Colon (tissue), 2 donors: ENCODE results near the gene WDFY4.

Experiments used
- FAIRE-seq: peaks from 2 replicates; lab custom pipeline; 2012; peaks lifted over from hg19 to GRCh38; lab: Jason Lieb, UNC
- donor health status: control.
- donor health status: control.

WDFY4 gene

DNA sequence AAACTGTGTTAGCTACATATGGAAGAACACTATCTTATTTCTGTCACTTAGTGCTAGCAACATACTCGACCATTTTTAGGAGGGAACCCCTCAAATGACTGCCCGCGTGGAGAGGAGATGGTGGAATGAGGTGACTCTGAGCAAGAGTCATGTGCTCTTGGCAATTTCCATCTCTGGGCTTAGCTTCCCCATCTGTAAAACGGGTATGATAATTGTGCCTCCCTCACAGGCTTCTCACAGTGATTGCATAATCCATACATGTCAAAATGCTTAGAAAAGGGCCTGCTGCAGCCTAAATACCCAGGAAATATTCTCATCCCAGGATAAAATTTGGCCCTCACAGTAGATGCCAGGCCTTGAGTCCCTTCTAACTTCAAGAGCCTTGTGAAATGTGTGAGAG is 86.6 kb downstream of the WDFY4 start:
- FAIRE-seq, result no peak

DNA sequence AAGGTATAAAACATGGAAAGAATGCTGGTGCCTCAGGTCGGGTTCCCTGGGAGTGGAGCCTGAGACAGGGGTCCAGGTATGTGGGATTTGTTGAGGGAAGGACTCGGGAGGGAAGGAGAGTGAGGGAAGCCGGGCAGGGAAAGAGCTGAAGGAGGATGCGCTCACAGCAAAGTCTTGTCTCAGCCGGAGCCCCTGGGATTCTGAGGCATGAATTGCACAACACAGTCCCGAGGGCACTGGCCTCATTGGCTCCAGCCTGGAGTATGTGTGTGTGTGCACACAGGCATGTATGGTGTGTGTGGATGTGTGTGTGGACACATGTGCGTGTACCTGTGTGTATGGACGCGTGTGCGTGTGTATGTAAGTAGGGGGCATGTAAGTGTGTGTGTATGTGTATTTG is 87.4 kb downstream of the WDFY4 start:
- no peak for FAIRE-seq

DNA sequence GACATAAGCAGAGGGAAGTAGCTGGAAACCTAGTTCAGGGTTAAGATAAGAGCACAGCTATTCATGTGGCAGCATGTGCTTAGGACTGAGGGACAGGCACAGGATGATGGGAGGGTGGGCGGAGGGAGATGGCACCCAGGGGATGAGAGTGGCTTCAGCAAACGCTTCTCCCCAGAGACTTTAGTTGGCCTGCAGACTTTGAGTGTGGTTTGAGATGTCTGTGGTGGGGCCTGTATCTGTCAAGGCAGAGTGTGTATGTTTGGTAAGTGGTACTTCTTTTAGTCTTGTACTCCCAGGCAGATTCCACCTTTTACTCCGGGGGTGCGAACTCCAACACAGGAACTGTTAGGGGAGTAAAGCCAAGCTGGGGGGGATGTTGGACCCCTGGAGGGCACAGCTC is 88.9 kb downstream of the WDFY4 start:
- FAIRE-seq, result no peak

DNA sequence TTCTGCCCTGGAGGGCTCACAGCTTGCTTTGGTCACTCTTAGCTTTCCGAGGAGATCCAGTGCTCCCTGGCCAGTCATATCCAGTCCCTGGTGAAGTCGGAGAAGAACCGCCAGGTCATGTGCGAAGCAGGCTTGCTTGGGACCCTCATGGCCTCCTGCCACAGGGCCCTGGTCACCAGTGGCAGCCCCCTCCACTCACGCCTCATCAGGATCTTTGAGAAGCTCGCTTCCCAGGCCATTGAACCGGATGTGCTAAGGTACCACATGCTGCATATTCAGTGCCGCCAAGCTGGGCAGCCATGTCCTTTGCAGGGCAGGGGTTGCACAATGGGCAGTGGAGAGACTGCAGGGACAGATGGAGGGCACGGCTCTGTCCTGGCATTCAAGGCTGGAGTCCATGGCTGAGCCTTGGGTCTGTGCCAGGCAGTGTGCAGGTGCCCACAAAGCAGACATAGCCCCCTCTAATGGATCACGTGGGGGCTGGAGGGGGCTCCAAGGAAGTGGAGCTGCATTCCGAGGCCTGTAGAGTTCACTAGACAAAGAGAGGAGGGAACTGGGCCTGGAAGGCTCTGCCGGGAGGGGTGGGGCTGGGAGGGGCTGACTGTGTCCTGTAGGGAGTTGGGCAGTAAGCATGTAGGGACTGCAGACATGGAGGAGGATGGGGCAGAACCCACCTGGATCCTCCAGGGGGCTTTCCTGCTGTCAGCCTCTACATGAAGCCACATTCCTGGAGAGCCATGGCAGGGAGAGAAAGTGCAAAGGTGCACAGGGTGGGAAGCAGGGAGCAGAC is 89.9 kb downstream of the WDFY4 start:
- no peak for FAIRE-seq

DNA sequence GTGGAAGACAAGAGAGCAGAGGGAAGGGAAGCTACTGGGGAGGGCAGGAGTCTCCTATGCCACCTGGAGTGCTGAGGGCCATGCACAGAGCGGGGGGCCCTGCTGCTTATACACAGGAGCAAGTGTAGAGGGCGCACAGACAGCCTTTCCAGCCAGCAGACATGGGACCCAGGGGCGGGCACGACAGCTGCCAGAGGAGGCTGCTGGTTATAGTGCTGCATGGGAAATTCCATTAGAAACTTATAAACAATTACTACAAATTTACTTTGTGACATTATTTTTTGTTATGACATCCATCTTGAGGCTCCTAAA is 90.5 kb downstream of the WDFY4 start:
- no peak for FAIRE-seq

DNA sequence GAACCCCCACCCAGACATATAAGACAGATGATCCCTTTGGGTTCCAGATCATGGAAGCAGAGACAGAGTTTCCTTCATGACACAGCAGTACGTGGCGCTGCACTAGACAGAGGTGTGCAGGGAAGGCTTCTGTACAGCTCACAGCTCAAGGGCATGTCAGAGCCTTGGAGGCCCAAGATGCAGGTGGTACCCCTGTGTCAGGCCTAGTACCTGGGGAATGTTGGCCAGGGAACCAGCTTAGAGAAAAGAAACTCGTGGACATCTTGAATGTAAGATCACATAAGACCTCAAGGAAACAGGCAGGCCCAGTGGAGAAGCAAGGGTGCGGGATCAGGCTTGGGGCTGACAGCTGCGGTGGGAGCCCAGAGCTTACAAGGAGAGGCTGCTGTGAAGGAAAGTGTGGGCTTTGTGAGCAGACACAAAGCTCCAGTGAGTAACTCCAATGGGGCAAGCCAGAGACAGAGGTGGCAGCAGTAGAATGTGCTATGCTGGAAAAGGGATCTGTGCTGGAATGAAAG is 91.4 kb downstream of the WDFY4 start:
- FAIRE-seq, result no peak

DNA sequence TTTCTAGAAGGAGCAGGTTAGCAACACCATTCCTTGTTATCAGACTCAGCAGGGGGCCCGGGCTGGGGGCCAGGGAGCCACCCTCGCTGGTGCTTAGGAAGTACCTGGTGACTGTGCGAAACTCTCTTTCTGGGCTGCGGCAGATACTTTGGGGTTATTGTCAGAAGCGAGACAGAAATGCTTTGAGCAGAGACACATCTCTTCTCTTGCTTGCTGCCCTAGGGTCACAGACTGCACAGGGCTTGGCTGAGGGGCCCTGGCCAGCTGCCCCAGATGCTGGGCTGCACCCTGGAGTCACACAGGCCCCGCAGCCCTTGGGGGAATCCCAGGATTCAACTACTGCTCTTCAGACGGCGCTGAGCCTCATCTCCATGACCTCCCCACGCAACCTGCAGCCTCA is 91.9 kb downstream of the WDFY4 start:
- FAIRE-seq, result no peak

DNA sequence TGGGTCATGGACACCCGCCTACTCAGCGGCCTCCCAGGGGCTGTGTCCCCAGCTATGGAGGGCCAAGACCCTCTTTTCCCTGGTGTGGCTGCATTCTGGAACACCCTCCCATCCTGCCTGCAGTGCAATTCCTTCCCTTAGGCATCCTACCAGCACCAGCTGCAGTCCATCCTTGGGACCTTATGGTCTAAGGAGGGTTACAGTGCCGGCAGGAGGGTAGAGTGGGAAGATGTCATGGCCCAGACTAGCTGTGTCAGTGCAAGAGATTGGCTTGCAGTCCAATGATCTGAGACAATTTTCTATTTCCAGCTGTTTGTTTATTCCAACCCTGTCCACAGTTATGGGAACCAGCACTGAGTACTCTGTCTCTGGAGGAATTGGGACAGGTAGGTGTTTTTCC is 92.4 kb downstream of the WDFY4 start:
- FAIRE-seq, result no peak

DNA sequence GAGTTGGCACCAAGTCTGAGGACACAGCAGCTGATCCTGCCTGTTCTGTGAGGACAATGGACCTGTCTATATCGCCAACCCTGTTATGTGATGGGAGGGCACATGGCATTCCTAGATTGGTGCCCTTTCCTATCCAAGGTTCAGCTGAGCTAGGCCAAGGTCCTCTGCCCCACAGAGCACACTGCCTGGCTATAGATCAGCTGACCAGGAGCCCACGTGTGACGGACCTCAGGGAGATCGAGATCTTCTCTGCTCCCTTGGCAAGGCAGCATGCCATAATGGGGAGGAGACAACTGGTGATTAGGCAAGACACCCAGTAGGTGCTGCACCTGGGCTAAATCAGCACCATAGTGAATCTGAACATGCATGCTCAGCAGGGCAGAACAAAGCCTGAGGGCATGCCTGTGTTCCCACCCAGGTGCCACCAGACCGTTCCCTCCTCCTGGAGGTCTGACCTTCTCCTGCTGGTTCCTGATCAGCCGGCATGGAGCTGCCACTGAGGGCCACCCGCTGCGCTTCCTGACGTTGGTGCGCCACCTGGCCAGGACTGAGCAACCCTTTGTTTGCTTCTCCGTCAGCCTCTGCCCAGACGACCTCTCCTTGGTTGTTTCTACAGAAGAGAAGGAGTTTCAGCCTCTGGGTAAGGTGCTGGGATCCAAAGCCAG is 93.7 kb downstream of the WDFY4 start:
- FAIRE-seq, result no peak

DNA sequence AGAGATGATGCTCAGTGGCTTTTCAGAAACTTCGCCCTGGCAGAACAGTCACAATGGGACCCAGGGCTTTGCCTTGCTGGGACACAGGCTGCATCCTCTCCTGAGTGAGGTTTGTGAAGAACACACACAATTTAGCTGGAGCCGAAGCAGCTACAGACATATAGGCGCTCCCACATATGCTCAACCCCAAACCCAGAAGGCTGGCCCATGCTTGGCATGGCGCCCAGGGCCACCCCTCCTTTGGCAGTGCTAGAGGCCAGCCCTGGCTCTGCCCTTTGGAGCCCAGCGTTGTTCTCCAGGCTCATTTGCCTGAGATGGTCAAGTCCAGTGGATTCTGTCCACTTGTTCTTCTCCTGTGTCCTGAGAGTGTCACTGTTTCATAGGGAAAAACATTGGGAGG is 94.4 kb downstream of the WDFY4 start:
- FAIRE-seq, result no peak

DNA sequence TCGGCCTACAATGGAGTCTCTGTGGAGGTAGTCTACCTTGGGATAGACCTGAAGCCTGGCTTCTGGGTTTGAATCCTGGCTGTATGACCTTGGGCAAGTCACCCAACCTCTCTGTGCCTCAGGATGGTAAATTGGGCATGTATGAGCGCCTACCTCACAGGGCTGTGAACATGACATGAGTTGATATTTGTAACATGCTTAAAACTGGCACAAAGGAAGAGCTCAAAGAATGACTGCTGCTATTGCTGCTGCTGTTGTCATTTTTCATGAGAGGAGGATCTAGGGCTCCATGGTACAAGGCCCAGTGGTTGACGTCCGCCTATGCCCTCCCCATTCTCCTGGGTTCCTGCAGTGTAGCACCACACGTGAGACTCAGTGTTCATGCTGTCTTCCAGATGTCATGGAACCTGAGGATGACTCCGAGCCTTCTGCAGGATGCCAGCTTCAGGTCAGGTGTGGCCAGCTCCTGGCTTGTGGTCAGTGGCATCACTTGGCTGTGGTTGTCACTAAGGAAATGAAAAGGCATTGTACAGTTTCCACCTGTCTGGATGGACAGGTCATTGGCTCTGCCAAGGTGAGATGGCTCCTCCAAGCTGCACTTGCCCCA is 95.0 kb downstream of the WDFY4 start:
- no peak for FAIRE-seq

DNA sequence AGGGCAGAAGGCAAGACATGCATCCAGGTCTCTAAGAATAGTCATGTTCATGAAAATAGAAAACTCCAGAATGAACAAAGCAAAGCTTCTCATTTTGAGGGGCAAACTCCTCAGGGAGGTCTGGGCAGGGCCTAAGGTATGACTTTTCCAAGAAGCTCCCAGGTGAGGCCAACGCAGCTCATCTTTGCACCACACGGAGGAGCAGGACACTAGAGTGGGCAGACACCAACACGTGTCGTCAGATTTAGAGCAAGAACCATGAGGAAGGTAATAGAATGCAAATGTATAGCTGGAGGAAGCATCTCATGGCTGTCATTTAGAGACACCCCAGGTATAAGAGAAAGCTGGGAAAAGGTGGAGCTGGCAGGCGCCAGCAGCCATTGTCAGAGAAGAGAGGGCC is 95.7 kb downstream of the WDFY4 start:
- no peak for FAIRE-seq

DNA sequence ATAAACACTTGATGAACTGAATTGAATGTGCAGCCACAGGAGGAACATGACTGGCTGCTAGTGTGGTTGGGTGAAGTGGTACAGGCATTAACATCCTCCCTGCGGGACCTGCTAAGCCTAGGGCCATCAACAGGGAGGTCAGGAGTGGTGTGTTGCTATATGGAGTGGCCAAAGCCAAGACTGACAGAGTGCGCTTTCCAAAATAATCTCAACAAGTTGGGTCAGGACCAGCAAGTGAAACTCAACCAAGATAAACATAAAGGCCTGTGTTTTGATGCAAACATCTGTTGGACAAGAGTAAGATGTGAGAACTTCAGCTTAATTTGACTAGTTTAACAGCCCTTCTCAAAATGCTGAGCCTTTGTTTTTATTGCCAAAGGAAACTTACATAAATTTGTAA is 97.7 kb downstream of the WDFY4 start:
- no peak for FAIRE-seq

DNA sequence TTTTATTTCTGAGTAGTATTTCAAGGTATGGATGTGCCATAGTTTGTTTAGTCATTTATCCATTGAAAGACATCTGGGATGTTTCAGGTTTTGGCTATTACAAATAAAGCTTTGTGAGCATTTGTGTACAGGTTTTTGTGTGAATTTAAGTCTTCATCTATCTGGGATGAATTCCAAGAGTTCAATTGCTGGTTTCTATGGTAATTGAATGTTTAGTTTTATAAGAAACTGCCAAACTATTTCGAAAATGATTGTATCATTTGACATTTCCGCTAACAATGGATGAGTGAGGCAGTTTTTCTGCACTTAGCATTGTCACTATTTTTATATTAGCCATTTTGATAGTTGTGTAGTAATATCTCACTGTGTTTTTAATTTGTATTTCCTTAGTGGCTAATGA is 99.4 kb downstream of the WDFY4 start:
- FAIRE-seq, result no peak

DNA sequence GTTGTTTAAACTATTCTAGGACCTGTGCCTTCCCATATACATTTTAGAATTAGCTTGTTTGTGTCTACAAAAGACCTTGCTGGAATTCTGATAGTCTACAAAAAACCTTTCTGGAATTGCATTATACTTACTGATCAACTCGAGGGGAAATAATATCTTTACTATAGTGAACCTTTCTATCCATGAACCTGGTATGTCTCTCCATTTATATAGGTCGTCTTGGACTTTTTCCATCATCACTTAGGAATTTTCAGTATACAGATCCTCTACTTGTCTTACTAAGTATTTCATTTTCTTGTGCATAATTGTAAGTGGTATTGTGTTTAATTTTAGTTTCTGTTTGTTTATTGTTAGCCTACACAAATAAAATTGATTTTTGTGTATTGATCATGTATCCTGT is 101.1 kb downstream of the WDFY4 start:
- FAIRE-seq, result no peak

DNA sequence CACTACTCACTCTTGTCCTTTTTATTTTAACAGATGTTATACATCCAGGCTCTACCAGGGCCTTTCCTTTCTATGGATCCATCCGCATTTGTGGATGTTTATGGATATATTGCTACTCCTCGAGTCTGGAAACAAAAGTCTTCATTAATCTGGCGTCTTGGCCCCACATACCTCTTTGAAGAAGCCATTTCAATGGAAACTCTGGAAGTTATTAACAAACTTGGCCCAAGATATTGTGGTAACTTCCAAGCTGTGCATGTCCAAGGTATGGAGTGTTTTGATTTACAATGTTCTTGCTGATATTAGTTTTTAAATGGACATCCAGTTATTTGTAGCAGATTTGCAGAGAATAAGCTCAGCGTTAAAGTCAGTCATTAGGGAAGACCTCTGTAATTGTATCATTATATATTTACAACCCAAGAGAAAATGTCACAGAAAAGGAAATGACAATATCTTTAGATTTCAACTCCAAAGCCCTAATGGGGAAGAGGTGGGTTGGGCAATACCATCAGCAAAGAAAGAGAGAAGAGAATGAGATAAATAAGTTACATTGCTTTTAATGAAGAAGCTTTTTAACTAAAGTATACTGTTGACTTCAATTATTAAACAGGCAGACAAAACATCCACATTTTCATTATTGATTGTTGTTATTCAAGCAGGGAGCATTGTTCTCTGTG is 102.1 kb downstream of the WDFY4 start:
- no peak for FAIRE-seq

DNA sequence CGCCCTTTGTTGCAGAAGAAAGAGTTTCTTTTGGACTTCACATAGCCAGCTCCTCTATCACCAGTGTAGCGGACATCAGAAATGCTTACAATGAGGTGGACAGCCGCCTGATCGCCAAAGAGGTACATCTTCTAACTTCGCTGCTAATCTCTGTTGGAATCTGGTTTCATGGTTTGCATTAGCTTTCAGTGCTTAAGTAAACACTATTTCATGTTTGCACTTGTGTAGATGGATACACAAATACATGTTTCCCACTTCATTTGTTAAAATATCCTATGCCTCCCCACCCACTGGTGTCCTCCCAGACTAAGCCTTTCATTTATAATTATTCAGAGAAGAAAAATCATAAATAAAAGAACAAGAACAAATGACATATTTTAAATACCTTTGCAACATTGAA is 103.9 kb downstream of the WDFY4 start:
- FAIRE-seq, result no peak

DNA sequence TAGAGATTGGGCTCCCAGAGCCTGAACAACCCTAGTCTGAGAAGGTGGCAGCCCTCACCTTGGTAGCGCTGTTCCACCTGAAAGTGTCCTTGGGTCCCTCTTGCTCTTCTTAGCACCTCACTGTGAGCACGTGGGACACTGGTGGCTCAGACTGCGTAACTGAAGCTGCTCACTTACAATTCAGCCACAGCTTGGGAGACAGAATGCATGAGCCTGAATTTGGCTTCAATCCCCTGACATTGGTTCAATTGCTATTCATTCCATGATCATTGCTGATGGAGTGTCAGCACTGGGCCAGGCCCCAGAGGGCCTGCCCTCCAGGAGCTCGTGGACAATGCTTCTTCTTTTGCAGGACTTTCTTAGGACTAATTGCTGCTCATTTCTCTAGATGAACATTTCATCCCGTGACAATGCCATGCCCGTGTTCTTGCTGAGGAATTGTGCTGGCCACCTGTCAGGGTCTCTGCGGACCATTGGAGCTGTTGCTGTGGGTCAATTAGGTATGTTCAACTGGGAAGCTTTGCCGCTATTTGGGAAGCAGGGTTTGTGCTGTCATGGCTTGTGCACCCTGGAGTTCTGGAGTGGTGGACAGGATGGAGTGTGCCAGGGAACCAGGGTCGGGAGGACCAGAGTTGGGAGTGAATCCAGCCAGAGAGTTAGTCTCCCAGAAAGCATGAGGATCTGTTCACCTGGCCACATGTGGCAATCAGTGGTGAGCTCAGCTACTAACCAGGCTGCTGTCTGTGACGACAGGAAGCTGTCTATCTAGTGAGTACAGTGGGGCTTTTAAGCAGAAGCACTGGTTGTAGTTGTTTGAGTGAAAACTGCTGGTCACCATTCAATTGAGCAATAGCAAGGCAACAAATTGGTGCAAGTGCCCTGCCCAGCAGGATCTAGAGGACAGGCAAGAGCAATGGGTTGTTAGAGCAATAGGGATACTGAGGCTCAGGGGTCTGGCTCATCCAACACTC is 105.1 kb downstream of the WDFY4 start:
- no peak for FAIRE-seq

DNA sequence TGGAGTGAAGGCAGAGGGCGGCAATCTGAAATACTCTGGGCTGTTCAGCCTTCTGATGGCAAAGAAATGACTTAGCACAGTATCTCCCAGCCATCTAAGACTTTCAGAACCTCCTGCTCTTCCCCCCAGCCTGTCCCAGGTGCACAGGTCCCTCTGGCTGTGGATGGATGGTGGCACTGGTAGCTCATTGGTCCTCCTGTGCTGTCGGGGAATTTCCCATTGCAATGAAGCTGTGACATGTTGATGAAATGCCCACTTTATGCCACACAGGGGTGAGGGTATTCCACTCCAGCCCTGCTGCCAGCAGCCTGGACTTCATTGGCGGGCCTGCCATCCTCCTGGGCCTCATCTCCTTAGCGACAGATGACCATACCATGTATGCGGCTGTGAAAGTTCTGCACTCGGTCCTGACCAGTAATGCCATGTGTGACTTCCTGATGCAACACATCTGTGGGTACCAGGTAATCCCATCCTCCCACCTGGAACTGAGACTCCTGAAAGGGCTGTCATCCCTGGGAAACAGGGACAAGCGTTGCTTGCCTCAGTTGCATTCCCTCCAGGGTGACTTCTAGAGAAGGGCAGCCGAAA is 105.9 kb downstream of the WDFY4 start:
- no peak for FAIRE-seq

DNA sequence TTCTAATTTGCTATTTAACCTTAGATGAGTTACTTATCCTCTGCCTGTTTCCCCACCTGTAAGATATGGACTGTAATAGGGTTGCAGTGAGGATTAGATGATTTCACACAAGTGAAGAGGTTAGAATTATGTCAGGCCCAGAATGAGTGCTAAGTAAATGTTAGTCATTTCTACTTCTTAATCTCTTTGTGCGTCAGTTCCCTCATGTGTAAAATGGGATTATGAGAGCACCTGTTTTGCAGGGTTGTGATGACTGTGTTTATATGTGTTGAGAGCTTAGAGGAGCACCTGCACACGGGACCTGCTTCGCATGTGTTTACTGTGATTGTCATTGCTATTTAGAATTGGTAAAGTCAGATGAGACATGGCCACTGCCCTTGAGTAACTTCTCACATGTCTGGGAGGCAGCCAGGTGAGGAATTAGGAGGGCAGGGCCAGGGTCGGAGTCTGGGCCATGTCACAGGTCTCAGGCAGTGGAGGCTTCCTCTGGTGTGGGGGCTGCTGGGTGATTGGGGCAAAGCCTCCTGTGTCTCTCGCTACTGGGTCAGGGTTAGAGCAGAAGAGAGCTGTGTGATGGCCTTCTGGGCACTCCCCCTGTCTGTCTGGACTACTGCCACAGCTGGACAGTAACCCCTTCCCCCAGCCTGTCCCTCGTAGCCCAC is 106.7 kb downstream of the WDFY4 start:
- FAIRE-seq, result no peak

DNA sequence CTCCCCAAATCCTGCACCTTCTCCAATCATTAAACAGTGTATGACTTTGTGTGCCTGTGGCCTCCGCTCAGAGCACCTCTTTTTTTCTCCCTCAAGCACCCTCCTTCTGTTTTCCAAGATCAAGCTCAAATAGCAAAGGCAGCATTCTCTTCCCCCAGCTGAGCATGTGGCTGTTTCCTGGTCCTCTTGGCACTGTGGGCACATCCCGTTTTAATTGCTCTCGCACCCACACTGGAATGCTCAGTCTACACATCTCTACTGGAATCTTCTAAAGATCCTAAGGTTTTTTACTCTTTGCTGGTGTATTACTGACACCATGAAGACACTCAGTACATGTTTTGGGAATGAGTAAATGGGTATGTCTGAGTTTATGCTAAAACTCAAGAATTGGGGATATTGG is 107.4 kb downstream of the WDFY4 start:
- FAIRE-seq, result no peak
